HepG2 (cell line): ENCODE measurements around the gene PLCB4. TPM values are rescaled to one million over a fixed set of nuclear protein-coding genes. Genes with fewer than 3 reads are reported as not detected.

Experiments used
- ATAC-seq: fragments of 200-7000 bp; cut with Tn5 transposase; 3 replicates; pipeline ENCODE4 v1.9.1; 2020; ENCODE audit warnings: mild to moderate bottlenecking, moderate library complexity
- BruUV-seq: library from RNA; stranded (reverse); fragments of 400-500 nt; replicated peaks from 2 replicates; lab custom pipeline; 2021; lab: Mats Ljungman, UMichigan
- CTCF ChIA-PET: fragments of 300-600 bp; formaldehyde crosslinking; extraction: SDS; loops from one replicate; lab custom pipeline; 2021; ENCODE audit warnings: low total read pairs, inconsistent platforms, low intra/inter-chr PET ratio; lab: Yijun Ruan, JAX
- POLR2A ChIA-PET: fragments of 350-600 bp; sonication (Branson Sonifier 250); formaldehyde crosslinking; loops from one replicate; lab custom pipeline; 2020; ENCODE audit warnings: antibody characterized with exemption, inconsistent platforms; lab: Yijun Ruan, JAX
- DNase-seq: peaks from one replicate; pipeline ENCODE4 v3.0.0-alpha.2; 2015; ENCODE audit warnings: low spot score
- FAIRE-seq: peaks from 3 replicates; lab custom pipeline; 2011; peaks lifted over from hg19 to GRCh38; lab: Jason Lieb, UNC
- H2AFZ ChIP-seq: one replicate; pipeline ENCODE4 v1.6.1; 2011; ENCODE audit warnings: low read length, inconsistent platforms
- H3K27ac ChIP-seq: fragments of 300-600 bp; 3 replicates; pipeline ENCODE4 v1.8.0; 2011; ENCODE audit warnings: mixed run types, mild to moderate bottlenecking, mixed read lengths, low read length, inconsistent platforms; ENCODE audit not compliant: insufficient read depth; ENCODE audit errors: extremely low read length
- H3K27me3 ChIP-seq, 2 experiments: fragments of 200-600 bp in 1 of 2; 2 replicates in 1 of 2; 3 replicates in 1 of 2; pipeline versions ENCODE4 v1.6.0 to v1.8.0; 2011; ENCODE audit warnings: low read length in 2 of 2, mild to moderate bottlenecking in 2 of 2, moderate library complexity in 2 of 2, inconsistent platforms in 1 of 2; ENCODE audit not compliant: insufficient read depth in 2 of 2, control insufficient read depth in 1 of 2
- H3K36me3 ChIP-seq, 2 experiments: fragments of 200-600 bp in 1 of 2; replicated peaks in 1 of 2; 2 replicates in 1 of 2; 3 replicates in 1 of 2; pipeline versions ENCODE4 v1.5.1 to v1.8.0; 2011; ENCODE audit warnings: low read length in 2 of 2, inconsistent platforms in 1 of 2; ENCODE audit not compliant: insufficient read depth in 2 of 2, control insufficient read depth in 1 of 2
- H3K4me1 ChIP-seq: 2 replicates; pipeline ENCODE4 v1.5.1; 2012; ENCODE audit warnings: low read length, inconsistent platforms; ENCODE audit not compliant: insufficient read depth
- H3K4me2 ChIP-seq: 2 replicates; pipeline ENCODE4 v1.6.0; 2011; ENCODE audit warnings: low read depth, low read length, inconsistent platforms
- H3K4me3 ChIP-seq, 3 experiments: fragments of 200-600 bp in 1 of 3; sonication (generic), shearing (Covaris generic) in 1 of 3; replicated peaks in 1 of 3; 2 replicates each; pipeline ENCODE4 v1.5.1; 2011 to 2016; ENCODE audit warnings: low read length in 3 of 3, inconsistent platforms in 2 of 3, low read depth in 2 of 3, mild to moderate bottlenecking in 2 of 3, control low read depth in 1 of 3, mixed read lengths in 1 of 3; ENCODE audit not compliant: insufficient read depth in 1 of 3
- H3K79me2 ChIP-seq: one replicate; pipeline ENCODE4 v1.6.1; 2011; ENCODE audit warnings: low read length, inconsistent platforms; ENCODE audit not compliant: insufficient read depth
- H3K9ac ChIP-seq: 2 replicates; pipeline ENCODE4 v1.6.0; 2011; ENCODE audit warnings: mild to moderate bottlenecking, low read depth, low read length, inconsistent platforms; ENCODE audit not compliant: insufficient read depth
- H3K9me3 ChIP-seq: 2 replicates; pipeline ENCODE4 v1.5.1; 2012; ENCODE audit warnings: mild to moderate bottlenecking, low read length
- H4K20me1 ChIP-seq: 2 replicates; pipeline ENCODE4 v1.6.0; 2011; ENCODE audit warnings: inconsistent platforms, mild to moderate bottlenecking, low read length, moderate library complexity; ENCODE audit not compliant: insufficient read depth
- ATF6 ChIP-seq: sonication (generic); formaldehyde crosslinking; conservative IDR thresholded peaks from 2 replicates; pipeline ENCODE4 v1.4.0; 2020; ENCODE audit warnings: missing genetic modification reagents
- MAZ ChIP-seq, 2 experiments: sonication (generic) in 1 of 2; formaldehyde crosslinking in 1 of 2; IDR thresholded peaks; 2 replicates each; pipeline versions ENCODE4 v1.5.0 to v1.6.1; 2012 to 2020; ENCODE audit warnings: low read depth in 2 of 2, mild to moderate bottlenecking in 2 of 2, borderline replicate concordance in 1 of 2, improper control_type of control experiment in 1 of 2, low read length in 1 of 2, missing genetic modification reagents in 1 of 2, moderate library complexity in 1 of 2
- SNAPC4 ChIP-seq: sonication (generic); formaldehyde crosslinking; IDR thresholded peaks from 2 replicates; pipeline ENCODE4 v1.4.0; 2020; ENCODE audit warnings: mild to moderate bottlenecking, missing genetic modification reagents
- TEAD2 ChIP-seq: sonication (generic); formaldehyde crosslinking; IDR thresholded peaks from 2 replicates; pipeline ENCODE4 v1.9.0; 2021; ENCODE audit warnings: missing genetic modification reagents
- ZNF484 ChIP-seq: sonication (generic); formaldehyde crosslinking; IDR thresholded peaks from 2 replicates; pipeline ENCODE4 v1.5.1; 2020; ENCODE audit warnings: mild to moderate bottlenecking, low read depth, missing genetic modification reagents, borderline replicate concordance
- ZNF777 ChIP-seq: sonication (generic); formaldehyde crosslinking; IDR thresholded peaks from 2 replicates; pipeline ENCODE4 v1.4.0; 2020; ENCODE audit warnings: missing genetic modification reagents
- WGBS: methylation state at CpG from one replicate; pipeline ENCODE4 v1.1.6; 2017; ENCODE audit warnings: low lambda C conversion rate; 5-methylcytosine and 5-hydroxymethylcytosine counted together
- in situ Hi-C: cut with HindIII; loops from 2 replicates; pipeline ENCODE4 v1.10.0; 2017; ENCODE audit warnings: low pct_unique_long_range_greater_than_20kb; ENCODE audit not compliant: extremely low pct_ligation_motif_present
- intact Hi-C: fragments of 100-400 bp; cut with micrococcal nuclease; formaldehyde crosslinking; loops from one replicate; pipeline ENCODE4 v1.10.0; 2022; ENCODE audit not compliant: unreplicated experiment
- polyA plus RNA-seq, 8 experiments: library from polyadenylated mRNA; depleted of rRNA in 3 of 8; stranded (reverse) in 7 of 8; unstranded in 1 of 8; fragments of >200 nt; fragmentation: Illumina TruSeq in 4 of 8; extraction: Trizol in 4 of 8; gene quantifications; 2 replicates each; pipeline versions ENCODE4 v1.2.1 to v1.2.3, GENCODE V29; 2011 to 2016; ENCODE audit warnings: low read depth in 4 of 8, missing spikeins in 1 of 8, mixed read lengths in 1 of 8; ENCODE audit not compliant: insufficient read depth in 1 of 8
- total RNA-seq, 5 experiments: library from RNA; depleted of rRNA; stranded (reverse); fragments of >200 nt; fragmentation: Illumina TruSeq; extraction: Trizol; gene quantifications; 2 replicates each; pipeline ENCODE4 v1.2.3, GENCODE V29; 2016; ENCODE audit warnings: low read depth in 1 of 5

Gene PLCB4
- total and polyA plus RNA-seq, 2 of the 13 experiments (the other 11 are each of a cell fraction or from before 2014, with no cell fraction given) = 0.01 TPM; not detected in 1

- TF ChIP-seq SNAPC4 (CRISPR knock-in tag) = no peak
Measured at GRCh38 chr20:9400171-9401025, 331.5 kb downstream of the PLCB4 start (continued).

- no peak for FAIRE-seq
- no TSS peak for BruUV-seq
- H3K27ac ChIP-seq = no peak overlapping the region
- TF ChIP-seq MAZ (IDR thresholded peaks at IDR 0.05; ENCODE audit: borderline replicate concordance, low read depth, low read length) = no peak
- TF ChIP-seq MAZ (CRISPR knock-in tag; IDR thresholded peaks at IDR 0.05; ENCODE audit: low read depth) = no peak
- no peak for TF ChIP-seq ZNF484
- TF ChIP-seq ATF6 (CRISPR knock-in tag) = no peak
- no peak for TF ChIP-seq TEAD2 (CRISPR knock-in tag)
- TF ChIP-seq ZNF777 (CRISPR knock-in tag) = no peak
- TF ChIP-seq, all 625 proteins: peak for 0
- no peak overlapping the region for H3K9ac ChIP-seq
- whole genome bisulfite sequencing = 0% methylated on average over 3 of the region's 3 CpGs
- CTCF ChIA-PET = no interaction called here
- no peaks in the 10 kb centered on the region for H3K79me2 ChIP-seq
- H2AFZ ChIP-seq = no peak overlapping the region
- POLR2A ChIA-PET = no interaction called here
- no peak for ATAC-seq
- H3K4me2 ChIP-seq = no peak overlapping the region
- in situ Hi-C loops (loop anchor here (25.0 kb wide), 1 partner anchor 686 kb away; no protein-coding TSS in a partner anchor), intact Hi-C loops (no loop called here)
- no peak for DNase-seq
- no peaks in the 10 kb centered on the region for H3K4me1 ChIP-seq
- H3K4me3 ChIP-seq = no peak overlapping the region
- H3K27me3 ChIP-seq = peaks cover 0 to 1% of the 10 kb centered on the region in 2 experiments; a peak in 1 of 5 replicates
- H4K20me1 ChIP-seq = no peaks in the 10 kb centered on the region
- no peaks in the 10 kb centered on the region for H3K36me3 ChIP-seq
- no peaks in the 10 kb centered on the region for H3K9me3 ChIP-seq
Measured at GRCh38 chr20:9401371-9401770, 332.5 kb downstream of the PLCB4 start.
